NCI-H82 (cell line): ENCODE data around the gene XRRA1.
"Not testable (repeated sequence)": the region's sequence is repeated elsewhere in the genome, so short reads cannot be mapped to it uniquely, and the experiment has no call there.

ENCODE experiments used
- DNase-seq: peaks from one replicate; lab custom pipeline; 2025; lab: John Stamatoyannopoulos, UW

The XRRA1 gene

GRCh38 chr11:74895340-74896116 lies 53.4 kb downstream of the XRRA1 start:
- DNase-seq, result no peak

GRCh38 chr11:74893015-74893414 lies 55.9 kb downstream of the XRRA1 start:
- not testable (repeated sequence) for DNase-seq

DNA sequence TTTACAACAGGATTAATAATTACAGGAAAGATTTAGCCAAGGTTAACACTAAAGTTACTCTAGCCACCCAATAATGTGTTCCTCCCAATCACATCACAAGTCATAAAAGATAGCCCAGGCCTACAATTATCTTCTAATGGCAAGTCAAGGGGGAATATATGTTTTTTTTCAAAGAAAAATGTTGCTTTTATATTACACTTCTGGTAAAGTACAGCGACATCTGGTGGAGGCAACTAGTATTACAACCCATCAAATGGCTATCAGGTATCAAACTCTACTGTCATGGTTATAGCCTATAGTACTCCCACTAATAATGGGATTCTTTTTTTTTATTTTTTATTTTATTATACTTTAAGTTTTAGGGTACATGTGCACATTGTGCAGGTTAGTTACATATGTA lies 71.8 kb downstream of the XRRA1 start:
- DNase-seq, result peak; percentile 1

- DNase-seq, result peak; percentile 3
These were observed 77.9 kb downstream of the XRRA1 start for GRCh38 chr11:74871037-74871436.

DNA sequence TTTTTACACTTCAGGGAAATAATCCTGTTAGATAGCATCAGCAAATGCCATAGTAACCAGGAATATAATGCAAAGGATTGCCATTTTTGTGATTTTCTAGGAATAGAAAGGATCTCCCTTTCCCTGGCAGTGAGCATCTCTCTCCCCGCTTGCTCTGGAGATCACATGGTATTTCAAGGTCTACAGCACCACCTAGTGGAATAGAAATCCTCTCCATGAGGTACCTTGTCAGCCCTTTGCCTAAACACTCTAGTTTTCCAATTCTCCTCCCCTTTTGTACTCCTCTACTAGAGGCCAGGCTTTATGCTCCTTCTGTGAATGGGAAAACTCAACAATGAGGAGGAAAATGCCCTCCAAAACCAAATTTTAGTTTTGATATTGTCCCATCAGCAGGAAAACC lies 78.4 kb downstream of the XRRA1 start:
- DNase-seq, result peak; percentile 69

- no peak for DNase-seq
These were observed 82.3 kb downstream of the XRRA1 start for GRCh38 chr11:74866557-74866956.

- DNase-seq, result no peak
These were observed 85.5 kb downstream of the XRRA1 start for GRCh38 chr11:74863410-74863809.

DNA sequence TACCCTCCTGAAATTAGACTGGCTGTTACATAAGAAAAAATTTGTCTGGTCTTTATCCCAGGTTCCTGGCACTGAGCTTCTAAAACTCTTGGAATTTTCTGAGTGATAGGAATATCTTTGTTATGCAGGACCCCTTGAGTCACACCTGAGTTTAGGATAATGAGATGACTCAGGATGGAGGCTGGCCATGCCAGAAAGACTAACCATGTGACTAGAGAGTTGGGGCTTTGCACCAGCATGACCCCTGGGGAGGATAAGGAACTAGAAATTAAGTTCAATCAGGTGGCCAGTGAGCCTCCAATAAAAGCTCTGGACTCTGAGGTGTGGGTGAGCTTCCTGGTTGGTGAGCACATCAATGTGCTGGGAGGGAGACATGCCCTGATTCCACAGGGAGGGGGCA lies 88.1 kb downstream of the XRRA1 start:
- no peak for DNase-seq

DNA sequence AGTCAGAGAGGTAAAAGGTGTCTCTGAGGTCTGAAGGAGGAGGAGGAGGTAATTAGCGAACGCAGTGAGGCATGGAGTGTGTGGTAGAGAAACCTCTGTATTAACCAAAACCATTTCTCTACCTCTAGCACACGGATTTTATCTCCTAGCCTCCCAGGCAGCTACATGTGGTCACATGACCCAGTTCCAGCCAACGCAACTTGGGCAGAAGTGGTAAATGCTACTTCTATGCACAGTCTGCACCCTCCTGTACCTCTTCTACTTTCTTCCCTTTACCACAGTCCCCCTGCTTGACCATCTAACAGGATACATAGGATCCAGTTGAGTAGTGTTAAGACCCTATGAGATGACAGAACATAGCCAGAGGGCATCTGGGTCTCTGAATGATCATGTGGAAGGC lies 95.7 kb downstream of the XRRA1 start:
- no peak for DNase-seq

DNA sequence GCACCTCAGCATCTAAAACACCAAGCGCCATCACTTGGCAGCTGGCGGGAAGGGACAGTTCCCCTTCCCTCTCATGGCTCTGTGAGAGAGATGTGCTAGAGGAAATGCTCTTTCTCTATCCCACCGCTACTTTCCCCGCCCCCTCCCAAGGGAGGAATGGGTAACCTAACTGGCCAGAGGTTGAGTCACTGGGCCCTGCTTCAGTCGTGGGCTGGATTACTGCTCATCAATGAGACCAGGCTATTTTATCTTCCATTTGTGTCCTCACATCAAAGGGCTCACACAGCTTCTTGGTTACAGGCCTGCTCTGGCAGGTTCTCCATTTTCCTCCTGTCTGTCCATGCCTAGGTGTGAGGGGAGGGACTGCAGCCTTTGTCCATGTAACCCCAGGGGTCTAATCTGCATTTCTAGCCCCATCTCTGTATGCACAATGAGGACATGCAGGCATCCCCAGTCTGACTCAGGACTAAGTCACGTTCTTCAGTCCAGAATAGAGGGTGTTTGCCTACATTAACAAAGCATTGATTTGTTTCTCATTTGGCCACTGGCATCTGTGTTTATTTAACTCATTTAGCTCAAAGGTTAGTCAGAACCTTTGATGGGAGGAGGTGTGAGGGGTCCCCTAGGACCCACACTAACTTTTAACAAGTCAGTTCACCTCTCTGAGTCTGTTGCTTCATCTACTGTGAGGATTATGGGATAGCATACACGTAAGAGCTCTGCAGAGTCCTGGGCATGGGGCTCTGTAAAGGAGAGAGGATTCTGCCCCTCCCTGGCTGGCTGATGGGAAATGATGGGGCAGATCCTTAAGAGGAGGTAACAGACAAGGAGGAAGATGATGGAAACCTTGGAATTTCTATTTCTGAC lies 99.1 kb downstream of the XRRA1 start:
- no peak for DNase-seq

- no peak for DNase-seq
These were observed 101.0 kb downstream of the XRRA1 start for GRCh38 chr11:74847895-74848294.

DNA sequence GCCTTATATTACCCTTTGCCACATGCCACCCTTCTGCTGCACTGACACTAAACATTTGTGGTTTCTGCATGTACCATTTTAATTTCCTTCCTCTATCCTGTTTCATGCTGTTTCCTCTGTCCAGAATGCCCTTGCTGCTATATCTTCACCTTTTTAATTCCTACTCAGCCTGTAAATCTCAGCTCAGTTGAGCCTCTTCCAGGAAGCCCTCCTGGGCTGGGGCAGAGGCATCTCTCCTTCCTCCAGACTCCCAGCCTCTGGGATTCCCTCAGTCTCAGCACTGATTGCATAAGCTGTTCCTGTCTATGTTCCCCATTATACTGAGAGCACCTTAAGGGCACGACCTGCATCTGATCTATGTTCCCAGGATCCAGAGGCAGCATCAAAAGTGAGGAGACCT lies 101.5 kb downstream of the XRRA1 start:
- DNase-seq, result no peak

GRCh38 chr11:74846770-74847169 lies 102.1 kb downstream of the XRRA1 start:
- DNase-seq, result no peak

- DNase-seq, result no peak
These were observed 102.8 kb downstream of the XRRA1 start for GRCh38 chr11:74845978-74846517.

GRCh38 chr11:74844865-74845264 lies 104.0 kb downstream of the XRRA1 start:
- no peak for DNase-seq

DNA sequence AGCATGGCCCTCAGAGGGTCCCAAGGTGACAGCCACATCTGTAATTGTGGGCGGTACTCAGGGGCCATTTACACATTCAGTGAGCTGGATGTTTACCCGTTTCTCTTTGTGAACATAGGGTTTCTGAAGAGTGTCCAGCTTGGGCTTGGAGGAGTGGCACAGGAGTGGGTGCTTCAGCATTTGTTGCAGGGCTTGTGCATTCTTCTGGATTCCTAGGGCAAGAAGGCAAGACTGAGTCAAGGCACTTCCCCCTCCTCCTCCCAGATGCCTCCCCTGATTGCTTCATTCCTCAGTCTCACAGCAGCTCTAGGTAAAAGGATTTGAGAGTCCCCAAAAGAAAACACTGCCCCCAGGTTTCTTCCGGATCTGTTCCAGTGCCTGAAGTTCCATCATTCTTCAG lies 104.8 kb downstream of the XRRA1 start:
- no peak for DNase-seq

DNA sequence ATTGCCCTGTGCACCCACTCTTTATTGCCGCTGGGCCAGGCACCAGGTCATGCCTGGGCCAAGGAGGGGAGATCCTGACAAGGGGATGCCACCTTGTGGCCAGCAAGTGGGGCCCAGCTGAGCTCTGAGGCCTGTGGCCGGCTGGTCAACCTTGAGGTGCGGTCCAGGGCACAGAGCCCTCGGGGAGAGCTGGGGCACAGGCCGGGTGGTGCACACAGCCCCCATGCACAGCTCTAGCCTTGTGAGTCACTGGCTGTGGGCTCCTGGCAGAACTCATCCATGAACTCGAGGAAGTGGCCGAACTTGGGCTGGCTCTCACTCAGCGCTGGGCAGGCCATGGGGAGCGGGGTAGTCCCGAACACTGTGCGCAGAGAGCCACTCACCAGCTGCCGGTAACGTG lies 105.9 kb downstream of the XRRA1 start:
- DNase-seq, result no peak

DNA sequence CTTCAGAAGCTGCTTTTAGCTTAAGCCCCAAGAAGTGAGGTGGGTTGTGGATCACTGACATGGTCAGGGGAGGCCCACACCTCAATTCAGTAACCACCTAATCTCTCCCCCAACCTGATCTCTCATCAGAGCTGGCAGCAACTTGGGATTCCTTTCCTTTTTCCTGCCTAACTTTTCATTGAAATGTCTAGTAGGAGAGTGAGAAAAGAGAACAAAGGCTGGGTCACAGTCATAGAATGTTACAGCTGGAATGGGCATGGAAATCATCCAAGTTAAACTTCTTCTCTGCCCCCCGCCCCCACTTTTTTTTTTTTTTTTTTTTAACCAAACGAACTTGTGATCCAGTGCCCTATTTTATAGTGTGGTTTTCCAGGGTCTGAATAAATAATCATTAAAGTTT lies 108.4 kb downstream of the XRRA1 start:
- no peak for DNase-seq

DNA sequence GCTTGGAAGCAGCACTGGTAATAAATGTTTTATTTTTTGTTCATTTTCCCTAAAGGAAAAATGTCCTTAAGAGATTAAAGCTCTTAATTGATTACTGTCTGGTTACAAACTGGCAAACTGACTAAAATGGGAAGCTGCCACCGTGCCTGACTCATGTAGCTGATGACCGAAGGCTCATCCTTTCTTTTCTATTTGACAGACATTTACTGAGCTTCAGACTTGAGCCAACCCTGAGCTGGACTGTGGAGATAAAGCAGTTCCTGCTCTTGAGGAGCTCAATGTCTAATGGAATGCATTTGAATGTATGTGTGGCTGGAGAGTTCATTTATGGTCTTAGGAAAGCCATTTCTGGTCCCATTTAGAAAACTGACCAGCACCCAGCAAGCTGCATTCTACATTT lies 108.9 kb downstream of the XRRA1 start:
- peak; percentile 17 for DNase-seq

DNA sequence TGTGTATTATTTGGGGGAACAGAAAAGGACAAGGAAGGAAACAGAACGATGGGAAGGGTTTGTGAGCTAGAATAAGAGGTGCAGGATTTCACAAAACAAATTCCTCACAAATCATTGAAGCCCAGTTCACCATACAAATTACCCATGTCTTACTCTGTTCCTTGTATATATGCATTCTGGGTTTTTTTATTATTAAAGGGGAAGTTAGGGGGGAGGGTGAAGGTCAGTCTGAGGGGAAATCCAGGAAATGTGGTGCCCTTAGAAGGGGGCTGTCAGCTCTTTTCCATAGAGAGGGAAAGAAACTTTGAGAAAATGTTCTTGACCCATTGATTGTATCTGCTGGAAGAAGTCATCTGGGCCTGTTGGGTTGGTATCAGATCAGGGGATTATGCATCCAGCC lies 109.4 kb downstream of the XRRA1 start:
- no peak for DNase-seq

DNA sequence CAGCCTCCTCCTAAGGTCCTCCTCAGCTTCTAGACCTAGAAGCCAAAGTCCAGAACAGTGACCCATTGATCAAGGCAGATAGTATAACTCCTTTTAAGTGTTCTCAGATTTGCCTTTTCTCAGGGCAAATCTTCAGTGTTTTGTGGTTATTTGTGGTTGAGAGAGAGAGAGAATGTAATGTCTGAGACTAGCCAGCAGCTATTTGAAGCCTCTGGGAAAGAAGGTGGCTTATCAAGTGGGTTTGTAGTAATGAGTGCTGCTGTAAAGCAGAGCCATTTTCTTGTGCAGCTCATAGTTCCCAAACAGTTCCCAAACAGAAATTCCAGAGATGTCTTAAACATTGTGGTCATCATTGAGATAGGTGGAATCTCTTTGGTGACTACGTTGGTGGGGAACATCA lies 110.7 kb downstream of the XRRA1 start:
- no peak for DNase-seq

DNA sequence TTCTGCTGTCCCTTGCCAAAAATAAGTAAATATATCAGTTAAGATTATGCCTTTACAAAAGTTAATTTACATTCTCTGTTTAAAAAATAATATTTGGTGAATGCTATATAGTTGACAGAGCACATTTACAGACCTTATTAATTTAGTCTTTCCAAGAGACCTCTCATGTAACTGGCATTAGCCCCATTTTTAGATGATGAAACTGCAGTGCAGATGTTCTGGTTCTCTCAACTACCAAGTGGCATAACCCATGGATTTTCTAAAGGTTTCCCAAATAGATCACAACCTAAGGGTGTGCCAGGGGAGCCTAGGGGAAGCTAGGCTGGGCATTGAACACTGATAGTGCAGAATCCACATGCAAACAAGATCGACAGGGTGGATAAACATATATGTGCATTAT lies 111.7 kb downstream of the XRRA1 start:
- DNase-seq, result no peak

DNA sequence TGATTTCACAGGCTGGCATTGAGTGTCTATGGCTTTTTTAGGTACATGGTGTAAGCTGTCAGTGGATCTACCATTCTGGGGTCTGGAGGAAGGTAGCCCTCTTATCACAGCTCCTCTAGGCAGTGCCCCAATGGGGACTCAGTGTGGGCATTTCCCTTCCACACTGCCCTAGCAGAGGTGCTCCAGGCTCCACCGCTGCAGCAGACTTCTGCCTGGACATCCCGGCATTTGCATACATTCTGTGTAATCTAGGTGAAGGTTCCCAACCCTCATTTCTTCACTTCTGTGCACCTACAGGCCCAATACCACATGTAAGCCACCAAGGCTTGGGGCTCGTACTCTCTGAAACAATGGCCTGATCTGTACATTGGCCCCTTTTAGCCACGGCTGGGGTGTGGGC lies 122.0 kb downstream of the XRRA1 start:
- DNase-seq, result peak; percentile 1
